Activated CD8-positive, alpha-beta memory T cell treated with anti-CD3 and anti-CD28 coated beads, Interleukin-2, amount 50 U/mL, for 4 hours (primary cell): ENCODE data around the gene CHST3.
"Not testable (repeated sequence)": the region's sequence is repeated elsewhere in the genome, so short reads cannot be mapped to it uniquely, and the experiment has no call there.

Experiments used
- DNase-seq: peaks from one replicate; pipeline ENCODE4 v3.0.0-alpha.2; 2020

Gene CHST3

GRCh38 chr10:72013202-72013945, 49.2 kb downstream of the CHST3 start:
- DNase-seq: no peak

DNA sequence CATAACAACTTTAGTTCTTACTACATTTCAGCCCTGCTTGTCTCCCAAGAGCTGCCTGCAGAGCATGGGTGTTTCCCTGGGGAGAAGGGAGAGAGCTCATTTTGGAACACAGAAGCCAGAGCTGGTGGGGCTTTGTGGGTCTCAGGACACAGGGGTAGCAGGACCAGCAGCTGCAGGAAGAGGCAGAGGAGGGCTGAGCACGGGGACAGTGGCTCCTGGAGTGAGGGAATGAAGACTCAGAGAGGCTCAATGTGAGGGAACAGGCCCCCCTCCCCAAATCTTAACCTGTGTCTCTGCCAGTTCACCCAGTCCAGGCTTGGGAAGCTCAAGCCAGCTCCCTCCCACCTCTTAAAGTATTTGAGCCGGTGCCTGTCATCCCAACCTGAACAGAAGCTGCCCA, 50.0 kb downstream of the CHST3 start:
- DNase-seq: no peak

DNA sequence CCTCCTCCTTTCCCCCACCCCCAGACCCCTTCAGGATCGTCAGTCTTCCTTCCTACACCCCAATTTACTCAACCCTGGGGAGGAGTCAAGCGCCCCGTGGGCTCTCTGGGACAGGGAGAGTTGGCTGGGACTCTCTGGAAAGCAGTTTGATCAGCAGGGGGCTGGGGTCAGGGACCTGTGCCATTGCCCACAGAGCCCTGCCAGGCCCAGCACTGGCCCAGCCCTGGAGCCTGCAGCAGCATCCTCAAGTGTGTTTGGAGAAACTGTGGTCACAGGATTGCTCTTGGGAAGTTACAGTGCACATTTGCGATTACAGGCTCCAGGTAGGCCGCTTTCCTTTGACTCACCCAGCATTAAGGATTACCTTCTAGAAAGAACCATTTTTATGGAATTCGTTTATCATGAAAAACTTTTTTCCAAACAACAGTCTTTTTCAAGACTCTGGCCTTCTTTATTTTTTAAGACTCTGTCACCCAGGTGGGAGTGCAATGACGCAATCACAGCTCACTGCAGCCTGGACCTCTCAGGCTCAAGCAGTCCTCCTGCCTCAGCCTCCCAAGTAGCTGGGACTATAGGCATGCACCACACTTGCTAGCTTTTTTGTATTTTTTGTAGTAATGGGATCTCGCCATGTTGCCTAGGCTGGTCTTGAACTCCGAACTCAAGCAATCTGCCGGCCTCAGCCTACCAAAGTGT, 50.7 kb downstream of the CHST3 start:
- no peak for DNase-seq

GRCh38 chr10:72015841-72016240, 51.6 kb downstream of the CHST3 start:
- no peak for DNase-seq

DNA sequence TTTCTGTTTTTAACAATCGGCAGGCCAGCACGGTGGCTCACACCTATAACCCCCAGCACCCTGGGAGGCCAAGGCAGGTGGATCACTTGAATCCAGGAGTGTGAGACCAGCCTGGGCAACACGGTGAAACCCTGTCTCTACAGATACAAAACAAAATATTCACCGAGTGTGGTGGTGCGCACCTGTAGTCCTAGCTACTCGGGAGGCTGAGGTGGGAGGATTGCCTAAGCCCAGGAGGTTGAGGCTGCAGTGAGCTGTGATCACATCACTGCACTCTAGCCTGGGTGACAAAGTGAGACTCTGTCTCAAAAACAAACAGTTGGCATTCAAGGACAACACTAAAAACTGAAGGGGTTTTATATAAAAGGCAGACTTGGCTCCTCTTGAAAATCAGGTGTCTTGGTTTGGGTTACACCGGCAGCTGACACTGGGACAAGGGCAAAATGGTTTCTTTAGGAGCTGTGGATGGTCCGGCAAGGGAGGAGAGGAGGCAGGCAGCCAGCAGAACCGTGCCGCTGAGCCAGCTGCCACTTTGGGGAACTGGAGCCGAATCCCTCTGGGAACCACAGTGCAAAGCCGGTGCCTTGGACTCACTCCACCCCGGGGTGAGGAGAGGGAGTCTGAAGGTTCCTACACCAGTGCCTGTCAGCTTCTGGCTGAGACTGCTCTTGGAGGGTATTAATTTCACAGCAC, 52.6 kb downstream of the CHST3 start:
- no peak for DNase-seq

GRCh38 chr10:72019085-72019876, 55.1 kb downstream of the CHST3 start:
- DNase-seq: no peak

DNA sequence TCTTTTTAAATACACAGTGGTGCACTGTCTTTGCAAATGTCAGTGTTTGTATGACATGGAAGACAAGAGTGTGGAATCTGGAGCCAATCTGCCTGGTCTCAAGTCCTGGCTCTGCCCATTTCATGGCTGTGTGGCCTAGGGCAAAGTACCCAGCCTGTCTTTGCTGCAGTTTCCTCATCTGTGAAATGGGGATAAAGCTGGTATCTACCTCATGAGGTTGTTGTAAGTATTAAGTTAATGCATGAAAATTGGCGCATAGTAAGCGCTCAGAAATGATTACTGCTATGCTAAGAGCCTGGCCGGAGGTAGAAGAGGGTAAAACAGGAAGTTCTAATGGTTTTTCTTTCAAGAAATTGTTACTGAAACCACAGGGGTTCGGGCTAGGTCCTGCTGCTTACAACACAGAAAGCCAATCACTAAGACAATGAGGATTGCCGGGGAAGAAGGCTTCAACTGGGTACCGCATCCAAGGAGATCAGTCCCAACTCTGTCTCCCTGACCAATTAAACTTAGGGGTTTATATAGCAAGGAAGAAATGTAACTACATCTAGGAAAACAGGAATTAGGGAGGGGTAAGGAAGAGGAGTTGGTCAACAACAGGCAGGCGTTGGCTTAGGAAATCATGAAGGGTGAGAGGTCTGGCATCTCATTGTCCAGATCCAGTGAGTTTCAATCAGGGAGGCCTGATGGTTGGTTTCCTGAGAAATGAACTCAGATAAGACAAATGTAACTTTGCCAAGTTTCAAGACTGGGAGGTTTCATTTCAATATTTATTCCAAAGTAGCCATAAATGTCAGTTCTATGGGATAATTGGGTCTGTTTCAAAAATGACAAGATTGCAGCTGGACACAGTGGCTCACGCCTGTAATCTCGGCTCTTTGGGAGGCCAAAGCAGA, 57.0 kb downstream of the CHST3 start:
- DNase-seq: no peak

GRCh38 chr10:72022228-72022627, 58.0 kb downstream of the CHST3 start:
- no peak for DNase-seq

DNA sequence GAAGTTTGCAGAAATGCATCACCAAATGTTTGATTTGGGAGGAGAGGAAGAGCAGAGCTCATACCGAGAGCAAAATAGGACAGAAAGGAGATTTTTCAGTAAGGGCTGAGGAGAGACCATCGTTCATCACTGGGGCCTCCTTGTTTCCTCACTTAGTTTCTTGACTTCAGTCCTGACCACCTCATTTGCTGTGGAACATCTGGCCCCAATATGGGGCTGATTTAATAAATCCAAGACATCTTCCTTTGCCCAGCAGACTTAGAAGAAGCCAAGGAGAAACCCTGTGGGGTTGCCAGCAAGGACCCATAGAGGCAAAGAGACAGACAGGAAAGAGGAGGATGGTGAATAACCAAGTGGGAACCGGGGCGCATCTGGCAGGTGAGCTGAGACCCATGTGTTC, 60.4 kb downstream of the CHST3 start:
- no peak for DNase-seq

DNA sequence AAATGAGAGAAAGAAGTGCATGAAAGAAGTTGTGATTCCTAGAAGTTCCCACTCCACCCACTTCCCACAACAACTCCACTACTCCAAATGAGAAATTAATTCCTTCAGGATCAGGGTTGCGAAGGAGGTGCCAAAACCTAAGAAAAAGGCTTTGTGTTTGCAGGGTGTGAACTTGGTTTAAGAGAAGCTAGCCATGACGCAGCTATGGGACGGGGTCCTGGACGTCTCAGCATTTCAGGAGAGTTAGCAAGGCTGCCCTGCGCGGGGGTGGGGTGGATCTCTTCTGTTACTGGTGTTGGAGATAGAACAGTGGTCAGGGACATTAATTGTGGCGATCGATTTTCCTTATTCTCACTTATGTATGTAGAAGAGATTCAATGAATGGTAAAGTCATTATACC, 61.2 kb downstream of the CHST3 start:
- no peak for DNase-seq

- DNase-seq: no peak
Observed at GRCh38 chr10:72025832-72026231, 61.6 kb downstream of the CHST3 start.

GRCh38 chr10:72026278-72027111, 62.3 kb downstream of the CHST3 start:
- no peak for DNase-seq

- DNase-seq: no peak
Observed at GRCh38 chr10:72027498-72027897, 63.3 kb downstream of the CHST3 start.

GRCh38 chr10:72029414-72029813, 65.2 kb downstream of the CHST3 start:
- no peak for DNase-seq

DNA sequence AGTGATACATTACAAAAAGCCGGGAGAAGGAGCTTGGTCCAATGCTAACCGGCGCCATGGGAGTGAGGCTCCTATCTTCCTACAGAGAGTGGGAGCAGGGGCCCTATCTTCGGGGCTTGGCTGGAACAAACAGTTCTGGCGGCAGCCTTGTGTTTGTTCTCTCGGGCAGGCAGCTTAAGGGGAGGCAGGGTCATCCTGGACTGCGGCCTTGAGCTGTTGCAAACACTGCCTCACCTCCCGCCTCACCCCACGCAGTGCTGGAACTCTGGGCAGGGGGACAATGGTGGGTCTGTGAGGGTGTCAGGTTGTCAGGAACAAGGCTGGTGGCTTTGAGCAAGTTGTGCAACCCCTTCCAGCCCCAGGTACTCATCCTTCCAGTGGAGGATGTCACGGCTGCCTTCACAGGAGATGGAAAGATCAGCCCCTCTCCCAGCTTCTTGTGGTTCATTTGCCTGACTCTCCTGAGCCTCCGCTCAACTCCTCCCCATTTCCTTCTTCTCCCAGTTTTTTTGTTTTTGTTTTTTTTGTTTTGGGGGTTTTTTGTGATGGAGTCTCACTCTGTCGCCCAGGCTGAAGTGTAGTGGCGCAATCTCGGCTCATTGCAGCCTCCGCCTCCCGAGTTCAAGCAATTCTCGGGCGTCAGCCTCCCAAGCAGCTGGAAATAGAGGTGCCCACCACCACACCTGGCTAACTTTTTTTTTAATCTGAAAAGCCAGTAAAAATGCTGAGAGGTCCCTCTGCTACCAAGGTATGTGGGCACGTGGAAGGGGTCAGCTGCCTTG, 66.8 kb downstream of the CHST3 start:
- DNase-seq: no peak

- no peak for DNase-seq
Observed at GRCh38 chr10:72031706-72032105, 67.5 kb downstream of the CHST3 start.

DNA sequence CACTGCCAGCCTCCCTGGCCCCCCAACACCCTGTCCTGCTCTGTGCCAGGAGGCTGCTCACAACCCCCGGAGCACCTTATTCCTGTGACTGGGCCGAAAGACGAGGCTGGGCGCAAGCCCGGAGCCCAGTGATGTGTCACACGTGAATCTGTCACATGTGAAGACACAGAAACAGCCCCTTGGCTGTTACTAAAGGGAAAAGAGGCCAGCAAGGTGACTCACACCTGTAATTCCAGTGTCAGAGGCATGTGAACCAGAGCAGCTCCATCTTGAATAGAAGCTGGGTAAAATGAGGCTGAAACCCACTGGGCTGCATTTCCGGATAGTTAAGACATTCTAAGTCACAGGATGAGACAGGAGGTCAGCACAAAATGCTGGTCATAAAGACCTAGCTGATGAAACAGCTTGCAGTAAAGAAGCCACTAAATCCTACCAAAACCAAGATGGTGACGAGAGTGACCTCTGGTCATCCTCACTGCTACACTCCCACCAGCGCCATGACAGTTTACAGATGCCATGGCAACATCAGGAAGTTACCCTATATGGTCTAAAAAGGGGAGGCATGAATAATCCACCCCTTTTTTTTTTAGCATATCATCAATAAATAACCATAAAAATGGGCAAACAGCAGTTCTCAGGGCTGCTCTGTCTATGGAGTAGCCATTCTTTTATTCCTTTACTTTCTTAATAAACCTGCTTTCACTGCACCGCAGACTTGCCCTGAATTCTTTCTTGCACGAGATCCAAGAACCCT, 68.4 kb downstream of the CHST3 start:
- not testable (repeated sequence) for DNase-seq

- DNase-seq: no peak
Observed at GRCh38 chr10:72034040-72034499, 69.9 kb downstream of the CHST3 start.

- DNase-seq: no peak
Observed at GRCh38 chr10:72034761-72035160, 70.6 kb downstream of the CHST3 start.
